Mesendoderm (in vitro differentiated cells): ENCODE measurements around the gene TRPC4AP.

Experiments
- DNase-seq: peaks from one replicate; pipeline ENCODE4 v3.0.0; 2013
- H2AK5ac ChIP-seq: 2 replicates; pipeline ENCODE4 v1.6.1; 2013; ENCODE audit warnings: low read length, inconsistent platforms
- H2BK120ac ChIP-seq: 2 replicates; pipeline ENCODE4 v1.6.1; 2013; ENCODE audit warnings: low read depth, mild to moderate bottlenecking, low read length, moderate library complexity, mixed read lengths
- H2BK15ac ChIP-seq: replicated peaks from 2 replicates; pipeline ENCODE4 v1.6.1; 2013; ENCODE audit warnings: low read depth, mild to moderate bottlenecking, moderate library complexity
- H2BK5ac ChIP-seq: 2 replicates; pipeline ENCODE4 v1.6.1; 2013; ENCODE audit warnings: low read length, inconsistent platforms
- H3K18ac ChIP-seq: 2 replicates; pipeline ENCODE4 v1.6.1; 2013; ENCODE audit warnings: mild to moderate bottlenecking, low read length, mixed read lengths
- H3K23ac ChIP-seq: one replicate; pipeline ENCODE4 v1.6.1; 2013; ENCODE audit warnings: low read length
- H3K27ac ChIP-seq: 2 replicates; pipeline ENCODE4 v1.5.1; 2013; ENCODE audit warnings: low read depth, mild to moderate bottlenecking, inconsistent platforms, low read length, moderate library complexity
- H3K27me3 ChIP-seq: 2 replicates; pipeline ENCODE4 v1.6.1; 2013; ENCODE audit warnings: low read length, control low read depth, mild to moderate bottlenecking, inconsistent platforms; ENCODE audit not compliant: insufficient read depth, poor library complexity
- H3K36me3 ChIP-seq: 2 replicates; pipeline ENCODE4 v1.6.1; 2013; ENCODE audit warnings: low read length, inconsistent platforms; ENCODE audit not compliant: control insufficient read depth, insufficient read depth
- H3K4ac ChIP-seq: one replicate; pipeline ENCODE4 v1.6.1; 2013; ENCODE audit warnings: low read depth, mild to moderate bottlenecking, low read length, moderate library complexity
- H3K4me1 ChIP-seq: 2 replicates; pipeline ENCODE4 v1.6.1; 2013; ENCODE audit warnings: low read depth, low read length, inconsistent platforms; ENCODE audit not compliant: control insufficient read depth
- H3K4me2 ChIP-seq: 2 replicates; pipeline ENCODE4 v1.6.1; 2013; ENCODE audit warnings: low read length
- H3K4me3 ChIP-seq: 2 replicates; pipeline ENCODE4 v1.5.1; 2013; ENCODE audit warnings: mild to moderate bottlenecking, low read length
- H3K56ac ChIP-seq: one replicate; pipeline ENCODE4 v1.6.1; 2013; ENCODE audit warnings: low read length
- H3K79me1 ChIP-seq: 2 replicates; pipeline ENCODE4 v1.6.1; 2013; ENCODE audit warnings: low read length, inconsistent platforms
- H3K79me2 ChIP-seq: 2 replicates; pipeline ENCODE4 v1.6.1; 2013; ENCODE audit warnings: mild to moderate bottlenecking, low read length; ENCODE audit not compliant: control insufficient read depth, insufficient read depth
- H3K9ac ChIP-seq: 2 replicates; pipeline ENCODE4 v1.6.1; 2013; ENCODE audit warnings: low read length, inconsistent platforms
- H4K5ac ChIP-seq: one replicate; pipeline ENCODE4 v1.6.1; 2013; ENCODE audit warnings: low read length
- H4K8ac ChIP-seq: one replicate; pipeline ENCODE4 v1.6.1; 2013; ENCODE audit warnings: low read depth, mild to moderate bottlenecking, control low read depth, low read length, moderate library complexity
- WGBS: extraction: QIAGEN DNeasy Blood & Tissue Kit; methylation state at CpG from one replicate; pipeline ENCODE4 v1.1.7; 2013; ENCODE audit warnings: low lambda C conversion rate, missing lambda C conversion rate; ENCODE audit not compliant: insufficient coverage; ENCODE audit errors: extremely low coverage; 5-methylcytosine and 5-hydroxymethylcytosine counted together

Gene TRPC4AP

DNA sequence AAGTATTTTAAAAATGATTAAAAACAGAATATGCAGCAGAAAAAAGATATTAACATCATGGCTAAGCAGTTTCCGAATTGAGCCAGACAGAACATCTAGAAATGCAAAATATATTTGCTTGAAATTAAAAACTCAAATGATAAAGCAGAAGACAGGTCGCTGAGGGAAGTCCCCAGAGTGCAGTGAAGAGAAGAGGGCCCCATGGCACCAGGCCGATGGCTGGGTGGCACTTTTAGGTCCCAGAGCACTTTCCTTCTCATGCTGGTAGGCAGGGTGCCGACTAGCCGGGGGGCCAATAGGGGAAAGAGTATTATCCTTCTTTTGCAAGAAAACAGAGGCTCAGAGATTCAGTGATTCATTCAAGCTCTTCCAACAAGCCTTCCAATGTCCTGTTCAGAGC lies 78.1 kb downstream of the TRPC4AP start:
- Histone ChIP-seq H3K9ac (no peak overlapping the region), H3K27ac (no peak overlapping the region), H3K23ac (no peak overlapping the region), H3K79me2 (no peaks in the 10 kb centered on the region), H2BK120ac (no peak overlapping the region), H3K18ac (no peak overlapping the region), H3K27me3 (no peaks in the 10 kb centered on the region), H3K79me1 (no peaks in the 10 kb centered on the region), H2AK5ac (no peak overlapping the region), H2BK5ac (no peak overlapping the region), H3K4me1 (no peaks in the 10 kb centered on the region), H3K4me3 (no peak overlapping the region), H3K36me3 (peaks cover 18% of the 10 kb centered on the region), H4K5ac (no peak overlapping the region), H3K4ac (no peak overlapping the region), H3K56ac (no peak overlapping the region), H2BK15ac (no peak overlapping the region), H3K4me2 (no peak overlapping the region), H4K8ac (no peak overlapping the region)
- no peak for DNase-seq
- no CpG with 5 or more reads among the region's 5 CpGs for WGBS

DNA sequence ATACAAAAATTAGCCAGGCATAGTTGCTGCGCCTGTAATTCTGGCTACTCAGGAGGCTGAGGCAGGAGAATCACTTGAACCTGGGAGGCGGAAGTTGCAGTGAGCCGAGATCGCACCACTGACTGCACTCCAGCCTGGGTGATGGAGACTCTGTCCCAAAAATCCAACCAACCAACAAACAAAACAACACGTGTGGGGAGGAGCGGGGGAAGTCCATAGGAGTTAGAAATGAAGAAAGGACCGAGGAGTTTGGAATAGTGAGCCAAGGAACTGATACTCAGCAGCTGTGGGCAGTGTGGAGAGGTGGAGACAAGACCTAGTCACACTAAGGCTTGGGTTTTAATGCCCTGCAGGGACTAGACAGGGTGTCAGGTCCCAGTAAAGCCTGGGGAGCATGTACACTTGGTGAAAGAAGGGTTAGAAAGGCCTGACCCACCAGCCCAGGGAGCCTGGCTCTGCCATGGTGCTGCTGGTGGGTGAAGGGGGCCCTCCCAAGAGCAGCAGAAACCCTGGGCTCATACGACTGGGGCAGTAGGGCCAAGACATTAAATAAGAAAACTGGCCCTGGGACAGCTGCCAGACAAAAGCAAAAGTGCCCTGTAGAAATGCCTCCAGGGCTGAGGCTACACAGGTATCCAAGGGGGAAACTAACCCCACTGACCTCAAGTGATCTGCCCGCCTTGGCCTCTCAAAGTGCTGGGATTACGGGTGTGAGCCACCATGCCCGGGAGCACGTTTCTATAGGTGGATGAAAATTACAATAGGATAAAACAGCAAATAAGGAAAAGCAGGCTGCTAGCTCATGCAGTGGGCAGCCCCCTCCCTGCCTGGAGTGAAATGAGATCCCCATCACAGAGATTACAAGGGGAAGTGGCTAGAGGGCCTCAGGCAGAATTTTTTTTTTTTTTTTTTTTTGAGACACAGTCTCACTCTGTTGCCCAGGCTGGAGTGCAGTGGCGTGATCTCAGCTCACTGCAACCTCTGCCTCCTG lies 78.9 kb downstream of the TRPC4AP start:
- DNase-seq, result no peak
- no peak overlapping the region for H4K8ac ChIP-seq
- H2BK15ac ChIP-seq, result no peak overlapping the region
- peaks cover 21% of the 10 kb centered on the region for H3K36me3 ChIP-seq
- H2AK5ac ChIP-seq, result no peak overlapping the region
- H3K9ac ChIP-seq, result no peak overlapping the region
- H3K4me1 ChIP-seq, result no peaks in the 10 kb centered on the region
- no peak overlapping the region for H4K5ac ChIP-seq
- H3K4ac ChIP-seq, result no peak overlapping the region
- H3K56ac ChIP-seq, result no peak overlapping the region
- H3K4me3 ChIP-seq, result no peak overlapping the region
- no peak overlapping the region for H3K4me2 ChIP-seq
- no peak overlapping the region for H3K27ac ChIP-seq
- no peaks in the 10 kb centered on the region for H3K79me2 ChIP-seq
- H2BK120ac ChIP-seq, result no peak overlapping the region
- H3K18ac ChIP-seq, result no peak overlapping the region
- no peaks in the 10 kb centered on the region for H3K27me3 ChIP-seq
- no peak overlapping the region for H3K23ac ChIP-seq
- H2BK5ac ChIP-seq, result no peak overlapping the region
- no peaks in the 10 kb centered on the region for H3K79me1 ChIP-seq
- WGBS, result no CpG with 5 or more reads among the region's 13 CpGs

DNA sequence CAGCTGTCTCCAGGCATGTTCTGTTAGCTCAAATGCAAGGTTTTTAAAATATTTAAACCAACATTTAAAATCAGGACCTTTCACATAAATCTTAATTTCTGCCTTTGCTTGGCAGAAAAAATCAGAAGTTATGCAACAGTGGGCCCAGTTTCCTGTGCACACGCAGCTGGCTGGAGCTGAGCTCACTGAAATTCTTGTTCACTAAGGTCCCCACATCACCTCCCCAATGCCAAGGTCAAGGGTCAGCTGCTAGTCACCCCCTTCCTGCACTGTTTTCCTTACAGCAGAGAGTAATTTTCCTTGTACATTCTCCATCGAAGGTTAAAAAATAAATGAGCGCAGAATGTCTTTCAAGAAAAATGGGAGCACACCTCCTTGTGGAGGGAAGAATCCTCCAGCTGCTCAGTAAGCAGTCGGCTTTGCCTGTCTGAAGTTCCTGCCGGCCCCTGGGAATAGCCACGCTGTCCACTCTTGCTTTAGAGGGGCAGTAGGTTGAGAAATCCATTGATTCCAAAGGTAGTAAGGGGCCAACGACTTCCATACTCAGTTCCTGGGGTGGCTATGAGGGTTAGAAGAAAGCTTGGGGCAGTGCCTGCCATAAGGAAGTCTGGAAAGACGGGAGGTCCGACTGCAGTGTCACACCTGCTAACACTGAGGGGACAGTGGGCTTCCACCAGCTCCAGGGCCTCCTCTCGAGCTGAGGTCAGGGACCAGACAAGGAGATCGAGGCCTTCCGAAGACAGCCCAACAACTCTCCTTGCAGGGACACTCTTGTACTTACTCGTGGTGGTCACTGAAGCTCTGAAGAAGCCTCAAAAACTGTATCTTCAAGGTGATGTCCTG lies 80.2 kb downstream of the TRPC4AP start:
- Histone ChIP-seq H3K9ac (no peak overlapping the region), H3K4me3 (no peak overlapping the region), H3K27me3 (no peaks in the 10 kb centered on the region), H3K56ac (no peak overlapping the region), H2BK120ac (no peak overlapping the region), H3K27ac (no peak overlapping the region), H3K23ac (no peak overlapping the region), H3K4me2 (no peak overlapping the region), H3K36me3 (peaks cover 26% of the 10 kb centered on the region), H3K79me2 (no peaks in the 10 kb centered on the region), H3K4me1 (no peaks in the 10 kb centered on the region), H3K79me1 (no peaks in the 10 kb centered on the region), H3K4ac (no peak overlapping the region), H4K8ac (no peak overlapping the region), H4K5ac (no peak overlapping the region), H3K18ac (no peak overlapping the region), H2BK5ac (no peak overlapping the region), H2BK15ac (no peak overlapping the region), H2AK5ac (no peak overlapping the region)
- WGBS, result no CpG with 5 or more reads among the region's 13 CpGs
- DNase-seq, result no peak

DNA sequence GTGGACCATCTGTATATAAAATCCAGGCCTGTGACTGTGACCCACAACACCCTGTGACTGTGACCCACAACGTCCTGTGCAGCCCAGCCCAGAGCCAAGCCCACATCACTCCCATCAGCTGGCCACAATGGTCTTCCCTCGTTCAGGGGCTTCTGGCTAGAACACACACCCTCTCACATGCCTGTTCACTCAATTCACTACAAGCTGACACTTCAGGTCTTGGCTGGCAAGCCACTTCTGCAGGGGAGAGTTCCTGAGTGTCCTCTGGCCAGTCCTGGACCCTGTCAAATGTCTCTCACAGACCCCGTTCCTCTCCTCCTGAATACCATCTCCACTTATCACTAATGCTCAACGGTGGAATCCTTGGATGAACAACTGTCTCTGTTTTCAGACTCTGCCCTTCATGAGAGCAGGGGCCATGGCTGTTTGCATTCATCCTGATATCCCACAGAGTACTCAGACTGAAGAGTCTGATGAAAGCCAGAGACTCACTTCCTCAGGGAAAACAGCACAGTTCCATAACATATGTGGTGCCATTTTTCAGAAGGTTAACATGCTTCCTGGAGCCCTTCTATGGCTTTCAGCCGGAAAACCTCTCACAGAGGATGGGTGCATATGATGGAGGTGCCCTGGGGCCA lies 80.9 kb downstream of the TRPC4AP start:
- Histone ChIP-seq H2BK5ac (no peak overlapping the region), H3K18ac (no peak overlapping the region), H3K27me3 (no peaks in the 10 kb centered on the region), H3K79me2 (no peaks in the 10 kb centered on the region), H3K27ac (no peak overlapping the region), H3K56ac (no peak overlapping the region), H3K36me3 (peaks cover 26% of the 10 kb centered on the region), H3K4ac (no peak overlapping the region), H3K9ac (no peak overlapping the region), H2AK5ac (no peak overlapping the region), H4K5ac (no peak overlapping the region), H3K23ac (no peak overlapping the region), H3K79me1 (no peaks in the 10 kb centered on the region), H3K4me3 (no peak overlapping the region), H3K4me1 (no peaks in the 10 kb centered on the region), H2BK120ac (no peak overlapping the region), H3K4me2 (no peak overlapping the region), H4K8ac (no peak overlapping the region), H2BK15ac (no peak overlapping the region)
- DNase-seq, result no peak
- no CpG with 5 or more reads among the region's 5 CpGs for WGBS

DNA sequence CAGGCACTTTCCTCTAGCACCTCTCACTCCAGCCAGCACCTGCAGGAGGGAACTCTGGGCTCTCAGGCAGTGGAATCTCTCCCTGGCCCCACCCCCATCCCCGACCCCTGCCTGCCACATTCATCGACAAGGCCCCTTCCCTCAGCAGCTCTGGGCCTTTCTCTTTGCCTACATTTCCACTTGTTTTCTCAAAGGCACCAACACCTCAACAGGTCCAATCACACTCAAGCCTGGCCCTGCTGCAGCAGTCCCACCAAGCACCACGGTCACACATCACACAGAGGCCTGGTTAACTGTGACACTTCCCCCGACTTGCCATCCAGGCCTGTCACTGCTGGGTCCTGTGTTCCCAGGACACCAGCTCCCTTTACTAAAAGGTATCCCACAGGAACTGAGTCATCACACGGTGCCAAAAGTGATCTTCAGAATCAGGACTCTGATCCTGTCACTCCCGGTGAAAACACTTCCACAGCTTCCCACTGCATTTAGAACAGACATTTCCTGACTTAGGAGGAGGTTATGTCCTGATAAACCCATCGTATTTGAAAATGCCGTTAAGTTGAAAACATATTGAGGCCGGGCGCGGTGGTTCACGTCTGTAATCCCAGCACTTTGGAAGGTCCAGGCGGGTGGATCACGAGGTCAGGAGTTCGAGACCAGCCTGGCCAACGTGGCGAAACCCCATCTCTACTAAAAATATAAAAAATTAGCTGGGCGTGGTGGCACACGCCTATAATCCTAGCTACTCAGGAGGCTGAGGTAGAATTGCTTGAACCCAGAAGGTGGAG lies 82.0 kb downstream of the TRPC4AP start:
- WGBS, result no CpG with 5 or more reads among the region's 19 CpGs
- Histone ChIP-seq H2BK5ac (no peak overlapping the region), H3K4me1 (no peaks in the 10 kb centered on the region)

More for the DNA sequence above, 82.0 kb downstream of the TRPC4AP start:
- H3K18ac ChIP-seq, result no peak overlapping the region
- no peak overlapping the region for H2BK120ac ChIP-seq
- no peak overlapping the region for H4K8ac ChIP-seq
- no peaks in the 10 kb centered on the region for H3K79me2 ChIP-seq
- no peak overlapping the region for H3K27ac ChIP-seq
- H3K56ac ChIP-seq, result no peak overlapping the region
- H3K4me2 ChIP-seq, result no peak overlapping the region
- no peak overlapping the region for H2AK5ac ChIP-seq
- no peak for DNase-seq
- H3K23ac ChIP-seq, result no peak overlapping the region
- no peak overlapping the region for H3K4me3 ChIP-seq
- H2BK15ac ChIP-seq, result no peak overlapping the region
- no peaks in the 10 kb centered on the region for H3K79me1 ChIP-seq
- H3K4ac ChIP-seq, result no peak overlapping the region
- no peaks in the 10 kb centered on the region for H3K27me3 ChIP-seq
- H4K5ac ChIP-seq, result no peak overlapping the region
- peaks cover 25% of the 10 kb centered on the region for H3K36me3 ChIP-seq
- H3K9ac ChIP-seq, result no peak overlapping the region
